Body of pancreas (tissue), 4 donors: Measurements from ENCODE around the gene LFNG. TPM values are rescaled to one million over a fixed set of nuclear protein-coding genes. Genes with fewer than 3 reads are reported as not detected.

Experiments
- ATAC-seq: fragments of 150-250 bp; one replicate; pipeline ENCODE4 v1.9.1; 2016
- DNase-seq, 4 donors: peaks; one replicate each; pipeline ENCODE4 v3.0.0-alpha.2; 2019
- H3K27ac ChIP-seq, 4 donors: fragments of 200-600 bp; sonication (generic); 1 replicate in 3 of 4; 2 replicates in 1 of 4; pipeline versions ENCODE4 v1.5.1 to v1.6.1; 2016 to 2019; ENCODE audit warnings: mild to moderate bottlenecking in 1 of 4, mixed read lengths in 1 of 4, moderate library complexity in 1 of 4
- H3K27me3 ChIP-seq, 2 donors: fragments of 200-600 bp; sonication (generic); one replicate each; pipeline ENCODE4 v1.6.0; 2016; ENCODE audit warnings: mild to moderate bottlenecking in 1 of 2
- H3K36me3 ChIP-seq, 2 donors: fragments of 200-600 bp; sonication (generic); replicated peaks in 1 of 2; 2 replicates each; pipeline ENCODE4 v1.5.1; 2016; ENCODE audit warnings: low read depth in 2 of 2; ENCODE audit not compliant: insufficient read depth in 1 of 2
- H3K4me1 ChIP-seq: fragments of 200-600 bp; sonication (generic); one replicate; pipeline ENCODE4 v1.6.0; 2016
- H3K4me3 ChIP-seq, 2 donors: fragments of 200-600 bp; sonication (generic); 1 replicate in 1 of 2; 2 replicates in 1 of 2; pipeline ENCODE4 v1.5.1; 2016 to 2019
- H3K9me3 ChIP-seq, 3 donors: fragments of 200-600 bp; sonication (generic); 1 replicate in 2 of 3; 2 replicates in 1 of 3; pipeline ENCODE4 v1.5.1; 2016
- POLR2A ChIP-seq, 3 donors: fragments of 450-650 bp; IDR thresholded peaks; one replicate each; pipeline ENCODE4 v1.6.1; 2016; ENCODE audit warnings: antibody characterized with exemption in 3 of 3, mild to moderate bottlenecking in 2 of 3
- WGBS, 2 donors: methylation state at CpG; one replicate each; pipeline ENCODE4 v1.1.5; 2017; 5-methylcytosine and 5-hydroxymethylcytosine counted together
- intact Hi-C: fragments of 100-400 bp; cut with DNase I; formaldehyde crosslinking; loops from one replicate; pipeline ENCODE4 v1.15.1; 2023
- total RNA-seq, 2 donors: library from RNA; depleted of rRNA; stranded (reverse); fragments of >200 nt; gene quantifications; one replicate each; pipeline ENCODE4 v1.1.0, GENCODE V29; 2016
- TF ChIP-seq, protein P1 (sequence below), 7 experiments: fragments of 450-650 bp in 4 of 7; fragments of 200-600 bp in 3 of 7; sonication (generic) in 3 of 7; IDR thresholded peaks; one replicate each; pipeline ENCODE4 v1.5.1; 2016 to 2019; ENCODE audit warnings: antibody characterized with exemption in 7 of 7

The LFNG gene
- total RNA-seq, 2 donors from 2014 or later, result 47.8 to 142 TPM

DNA sequence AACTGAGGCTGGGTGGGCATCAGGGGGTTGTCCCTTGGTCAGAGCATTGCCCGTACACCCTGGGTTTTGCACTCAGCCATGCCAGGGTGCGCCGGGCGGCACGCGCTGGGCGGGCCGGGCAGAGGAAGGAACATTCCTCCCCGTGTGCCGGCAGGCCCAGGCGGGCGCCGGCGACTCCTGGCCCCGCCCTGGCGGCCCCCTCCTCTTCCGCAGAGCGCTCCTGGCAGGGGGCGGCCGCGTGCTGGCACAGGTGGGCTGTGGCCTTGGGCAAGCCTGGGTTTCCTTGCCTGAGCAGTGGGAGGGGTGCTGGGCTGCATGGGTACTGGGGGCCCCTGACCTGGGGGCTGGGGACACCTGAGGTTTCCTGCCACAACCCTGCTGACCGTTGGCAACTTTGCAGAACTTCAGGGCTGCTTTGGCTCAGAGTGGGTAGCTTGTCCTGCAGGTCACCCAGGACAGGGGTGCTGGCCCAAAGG lies 3.9 kb downstream of the LFNG start:
- ATAC-seq (peak; percentile 37), DNase-seq (peak; percentile 76 to 89 (median 83))
- Histone ChIP-seq H3K27ac (peak overlapping the region; percentile 89 to 98 (median 93)), H3K9me3 (no peaks in the 10 kb centered on the region), H3K4me3 (no peak overlapping the region), H3K4me1 (peaks cover 88% of the 10 kb centered on the region), H3K36me3 (no peaks in the 10 kb centered on the region), H3K27me3 (no peaks in the 10 kb centered on the region)
- no peak for TF ChIP-seq POLR2A (IDR thresholded peaks at IDR 0.05)
- TF ChIP-seq, protein P1, sequence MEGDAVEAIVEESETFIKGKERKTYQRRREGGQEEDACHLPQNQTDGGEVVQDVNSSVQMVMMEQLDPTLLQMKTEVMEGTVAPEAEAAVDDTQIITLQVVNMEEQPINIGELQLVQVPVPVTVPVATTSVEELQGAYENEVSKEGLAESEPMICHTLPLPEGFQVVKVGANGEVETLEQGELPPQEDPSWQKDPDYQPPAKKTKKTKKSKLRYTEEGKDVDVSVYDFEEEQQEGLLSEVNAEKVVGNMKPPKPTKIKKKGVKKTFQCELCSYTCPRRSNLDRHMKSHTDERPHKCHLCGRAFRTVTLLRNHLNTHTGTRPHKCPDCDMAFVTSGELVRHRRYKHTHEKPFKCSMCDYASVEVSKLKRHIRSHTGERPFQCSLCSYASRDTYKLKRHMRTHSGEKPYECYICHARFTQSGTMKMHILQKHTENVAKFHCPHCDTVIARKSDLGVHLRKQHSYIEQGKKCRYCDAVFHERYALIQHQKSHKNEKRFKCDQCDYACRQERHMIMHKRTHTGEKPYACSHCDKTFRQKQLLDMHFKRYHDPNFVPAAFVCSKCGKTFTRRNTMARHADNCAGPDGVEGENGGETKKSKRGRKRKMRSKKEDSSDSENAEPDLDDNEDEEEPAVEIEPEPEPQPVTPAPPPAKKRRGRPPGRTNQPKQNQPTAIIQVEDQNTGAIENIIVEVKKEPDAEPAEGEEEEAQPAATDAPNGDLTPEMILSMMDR (IDR thresholded peaks at IDR 0.05), result no peak
- intact Hi-C loops, result no loop called here
- WGBS, 2 donors, result 0 to 2% methylated on average over 9 to 22 of the region's 22 CpGs

DNA sequence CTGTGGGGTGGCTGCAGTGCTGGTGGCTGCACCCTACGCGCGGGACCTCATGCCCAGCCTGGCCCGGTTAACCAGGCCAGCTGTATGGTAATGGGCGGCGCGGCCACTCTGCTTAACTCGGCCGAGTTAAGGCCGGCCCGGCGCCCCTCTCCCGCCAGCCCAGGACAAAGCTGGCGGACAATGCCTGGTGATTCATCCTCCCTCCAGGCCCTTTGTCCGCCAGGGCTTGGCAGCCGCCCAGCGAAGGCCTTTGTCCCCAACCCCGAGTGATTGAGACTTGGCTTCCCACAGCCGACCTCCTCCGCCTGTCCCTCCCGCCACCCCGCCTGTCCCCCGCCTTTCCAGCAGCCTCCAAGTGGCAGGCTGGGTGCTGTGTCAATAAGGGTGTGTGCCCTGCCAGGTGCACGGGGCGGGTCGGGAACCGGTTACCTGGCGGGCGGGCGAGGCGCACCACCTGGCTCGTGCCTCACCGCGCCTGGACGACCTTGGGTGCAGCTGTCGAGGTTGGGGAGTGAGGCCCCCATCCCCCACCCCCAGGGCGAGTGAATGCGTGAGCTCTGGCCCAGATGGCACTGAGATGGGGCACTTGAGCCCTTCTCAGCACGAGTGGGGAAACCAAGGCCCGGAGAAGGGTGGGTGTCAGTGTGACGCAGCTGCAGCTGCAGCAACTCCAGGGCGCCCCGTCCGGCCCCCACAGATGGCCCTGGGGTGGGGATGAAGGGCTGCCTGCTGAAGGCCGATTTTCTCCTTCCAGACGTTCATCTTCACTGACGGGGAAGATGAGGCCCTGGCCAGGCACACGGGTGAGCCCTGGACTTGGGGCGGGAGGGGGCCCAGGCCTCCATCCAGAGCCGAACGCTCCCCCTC lies 4.6 kb downstream of the LFNG start:
- H3K9me3 ChIP-seq, result no peaks in the 10 kb centered on the region
- peaks cover 88% of the 10 kb centered on the region for H3K4me1 ChIP-seq
- H3K27ac ChIP-seq, result peak overlapping the region; percentile 89 to 98 (median 93)
- H3K4me3 ChIP-seq, result peak overlapping the region in 1 of 2 donors; percentile 35
- WGBS, 2 donors, result 9% methylated on average over 49 of the region's 51 CpGs; no CpG with 5 or more reads in 1 of the 2 donors
- intact Hi-C loops, result no loop called here
- H3K27me3 ChIP-seq, result no peaks in the 10 kb centered on the region
- TF ChIP-seq, protein P1 (IDR thresholded peaks at IDR 0.05), result peak in 4 of 7 experiments; percentile 4 to 39 (median 14)
- TF ChIP-seq POLR2A (IDR thresholded peaks at IDR 0.05), result peak; percentile 68 to 77 (median 70)
- H3K36me3 ChIP-seq, result no peaks in the 10 kb centered on the region
- DNase-seq (peak; percentile 97 to 99 (median 98)), ATAC-seq (peak; percentile 78)

- Histone ChIP-seq H3K36me3 (no peaks in the 10 kb centered on the region), H3K4me1 (peaks cover 95% of the 10 kb centered on the region), H3K27ac (peak overlapping the region; percentile 89 to 98 (median 93)), H3K4me3 (peak overlapping the region in 1 of 2 donors; percentile 35), H3K27me3 (no peaks in the 10 kb centered on the region), H3K9me3 (no peaks in the 10 kb centered on the region)
- DNase-seq, result peak; percentile 70 to 81 (median 77)
- intact Hi-C loops, result no loop called here
- no peak for ATAC-seq
- TF ChIP-seq, protein P1 (IDR thresholded peaks at IDR 0.05), result peak in 1 of 7 experiments; percentile 11
- peak; percentile 6 to 26 (median 16) for TF ChIP-seq POLR2A (IDR thresholded peaks at IDR 0.05)
- WGBS, 2 donors, result 36% methylated on average over 46 of the region's 53 CpGs; no CpG with 5 or more reads in 1 of the 2 donors
Observed at GRCh38 chr7:2524808-2525657, 5.5 kb downstream of the LFNG start.

DNA sequence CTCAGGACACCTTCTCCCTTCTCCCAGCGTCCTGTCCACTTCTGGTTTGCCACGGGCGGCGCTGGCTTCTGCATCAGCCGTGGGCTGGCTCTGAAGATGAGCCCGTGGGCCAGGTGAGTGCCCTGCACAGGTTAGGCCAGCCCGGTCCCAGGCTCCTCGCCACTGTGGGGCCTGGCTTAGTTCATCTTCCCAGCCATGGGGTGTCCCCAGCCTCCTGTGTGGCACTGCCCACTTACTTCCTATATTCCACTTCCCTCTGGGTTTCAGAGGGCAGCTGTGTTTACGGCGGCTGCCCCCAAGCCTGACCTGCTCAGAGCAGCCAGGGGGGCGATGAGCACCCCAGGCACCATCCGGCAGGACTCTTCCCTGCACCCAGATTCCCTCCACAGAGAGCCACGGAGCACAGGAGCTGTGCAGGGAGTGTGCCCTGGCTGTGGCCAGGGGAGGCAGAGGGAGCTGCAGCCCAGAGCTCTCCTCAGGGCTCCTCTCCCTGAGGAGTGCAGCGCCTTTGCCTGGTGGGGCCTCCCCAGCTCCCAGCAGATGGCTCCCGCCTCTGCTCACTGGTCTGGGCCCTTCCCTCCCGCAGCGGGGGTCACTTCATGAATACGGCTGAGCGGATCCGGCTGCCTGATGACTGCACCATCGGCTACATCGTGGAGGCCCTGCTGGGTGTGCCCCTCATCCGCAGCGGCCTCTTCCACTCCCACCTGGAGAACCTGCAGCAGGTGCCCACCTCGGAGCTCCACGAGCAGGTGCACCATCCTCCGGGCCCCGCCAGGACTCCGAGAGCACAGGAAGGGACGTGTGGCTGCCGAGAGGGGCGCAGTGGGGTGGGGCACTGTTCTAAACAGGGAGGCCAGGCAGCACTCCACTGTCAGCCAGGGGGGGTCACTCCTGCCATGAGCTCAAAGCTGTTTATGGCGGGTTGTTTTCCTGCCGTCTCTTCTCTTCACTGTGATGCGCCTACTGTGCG lies 6.4 kb downstream of the LFNG start:
- Histone ChIP-seq H3K4me3 (no peak overlapping the region), H3K4me1 (peaks cover 98% of the 10 kb centered on the region), H3K27ac (peak overlapping the region; percentile 89 to 98 (median 93)), H3K9me3 (no peaks in the 10 kb centered on the region), H3K27me3 (no peaks in the 10 kb centered on the region), H3K36me3 (no peaks in the 10 kb centered on the region)
- intact Hi-C loops, result no loop called here
- 48 to 60% methylated on average over 4 to 36 of the region's 36 CpGs for WGBS, 2 donors
- DNase-seq (peak in 2 of 4 donors; percentile 44 to 47), ATAC-seq (no peak)
- TF ChIP-seq, protein P1 (IDR thresholded peaks at IDR 0.05), result no peak
- TF ChIP-seq POLR2A (IDR thresholded peaks at IDR 0.05), result no peak
